Caco-2 (cell line): ENCODE results near the gene R3HDM1. TPM values are rescaled to one million over a fixed set of nuclear protein-coding genes. Genes with fewer than 3 reads are reported as not detected.
"Not testable (repeated sequence)": the region's sequence is repeated elsewhere in the genome, so short reads cannot be mapped to it uniquely, and the experiment has no call there.

Source experiments
- BruUV-seq: library from RNA; stranded (reverse); fragments of 400-500 nt; replicated peaks from 2 replicates; lab custom pipeline; 2021; lab: Mats Ljungman, UMichigan
- CTCF ChIA-PET: fragments of 300-600 bp; sonication (Branson Sonifier 250); formaldehyde crosslinking; loops from one replicate; lab custom pipeline; 2022; ENCODE audit warnings: antibody characterized with exemption; lab: Charles Lee
- POLR2A ChIA-PET: fragments of 300-600 bp; sonication (Branson Sonifier 250); formaldehyde crosslinking; loops from one replicate; lab custom pipeline; 2022; ENCODE audit warnings: antibody characterized with exemption; lab: Charles Lee
- DNase-seq, 2 experiments: peaks; one replicate each; pipeline versions ENCODE4 v3.0.0 to v3.0.0-alpha.2; 2020 to 2022
- H3K27me3 ChIP-seq: replicated peaks from 2 replicates; pipeline ENCODE4 v1.6.0; 2011; ENCODE audit warnings: low read length; ENCODE audit not compliant: control insufficient read depth, insufficient read depth
- H3K36me3 ChIP-seq: 2 replicates; pipeline ENCODE4 v1.5.1; 2011; ENCODE audit warnings: low read length; ENCODE audit not compliant: control insufficient read depth, insufficient read depth
- H3K4me1 ChIP-seq: fragments of 250-450 bp; sonication (Bioruptor Pico); 2 replicates; pipeline ENCODE4 v1.5.1; 2020; ENCODE audit warnings: mild to moderate bottlenecking
- H3K4me3 ChIP-seq: 2 replicates; pipeline ENCODE4 v1.5.1; 2011; ENCODE audit warnings: low read depth, mild to moderate bottlenecking, control low read depth, low read length
- H3K9me3 ChIP-seq: fragments of 250-450 bp; sonication (Bioruptor Pico); 2 replicates; pipeline ENCODE4 v1.5.1; 2020; ENCODE audit warnings: mild to moderate bottlenecking, moderate library complexity
- H3K27ac Mint-ChIP-seq: one replicate; pipeline ENCODE4 v1.8.0; 2022; ENCODE audit warnings: mixed read lengths; ENCODE audit not compliant: unreplicated experiment
- H3K27me3 Mint-ChIP-seq: one replicate; pipeline ENCODE4 v1.8.0; 2022; ENCODE audit warnings: mixed read lengths; ENCODE audit not compliant: insufficient read depth, unreplicated experiment
- H3K36me3 Mint-ChIP-seq: one replicate; pipeline ENCODE4 v1.8.0; 2022; ENCODE audit warnings: mild to moderate bottlenecking, mixed read lengths; ENCODE audit not compliant: insufficient read depth, unreplicated experiment
- H3K4me1 Mint-ChIP-seq: one replicate; pipeline ENCODE4 v1.8.0; 2022; ENCODE audit warnings: low read depth, mixed read lengths; ENCODE audit not compliant: unreplicated experiment
- H3K4me3 Mint-ChIP-seq: one replicate; pipeline ENCODE4 v1.8.0; 2022; ENCODE audit warnings: mild to moderate bottlenecking, moderate library complexity, mixed read lengths; ENCODE audit not compliant: unreplicated experiment
- H3K9me3 Mint-ChIP-seq: one replicate; pipeline ENCODE4 v1.8.0; 2022; ENCODE audit warnings: mixed read lengths; ENCODE audit not compliant: unreplicated experiment
- CTCF ChIP-seq, 2 experiments: fragments of 200-600 bp in 1 of 2; IDR thresholded peaks; 1 replicate in 1 of 2; 2 replicates in 1 of 2; pipeline versions ENCODE4 v1.5.1 to v1.8.0; 2011 to 2022; ENCODE audit warnings: antibody characterized with exemption in 1 of 2, control low read depth in 1 of 2, inconsistent platforms in 1 of 2, low read depth in 1 of 2, low read length in 1 of 2, mild to moderate bottlenecking in 1 of 2, moderate library complexity in 1 of 2; ENCODE audit not compliant: insufficient read depth in 1 of 2, severe bottlenecking in 1 of 2, unreplicated experiment in 1 of 2
- intact Hi-C: fragments of 100-400 bp; cut with micrococcal nuclease; formaldehyde crosslinking; loops from one replicate; pipeline ENCODE4 v1.10.0; 2022; ENCODE audit not compliant: unreplicated experiment
- total RNA-seq: library from RNA; stranded (reverse); gene quantifications from 2 replicates; pipeline ENCODE4 v1.2.3, GENCODE V29; 2022

The R3HDM1 gene
- total RNA-seq, 1 experiment from 2014 or later: 44.4 TPM

DNA sequence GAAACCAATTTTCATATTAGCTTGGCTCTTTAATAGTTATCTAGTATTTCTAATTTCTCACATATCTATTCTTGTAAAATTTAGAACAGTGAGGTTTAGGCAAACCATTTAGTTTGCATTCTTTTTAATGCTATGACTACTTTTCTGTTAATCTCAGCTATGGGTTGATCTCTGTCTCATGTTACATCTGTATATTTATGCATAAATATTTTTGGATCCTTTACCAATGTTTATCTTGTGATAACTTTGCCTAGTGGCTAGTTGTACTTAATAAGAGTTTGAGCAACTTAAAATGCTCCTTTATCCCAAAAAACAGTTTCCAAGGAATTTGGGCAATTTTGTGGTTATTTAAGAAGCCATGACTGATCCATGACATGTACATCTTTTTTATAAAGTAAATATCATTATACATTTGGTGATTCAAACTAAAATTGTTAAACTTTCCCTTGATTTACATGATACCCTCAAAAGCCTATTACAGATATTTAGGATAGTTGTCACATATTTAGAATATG is 86.3 kb downstream of the R3HDM1 start:
- H3K27ac Mint-ChIP-seq: no peak overlapping the region
- Histone ChIP-seq H3K4me3 (no peak overlapping the region), H3K9me3 (no peaks in the 10 kb centered on the region), H3K36me3 (no peaks in the 10 kb centered on the region), H3K27me3 (no peaks in the 10 kb centered on the region), H3K4me1 (no peaks in the 10 kb centered on the region)
- CTCF ChIA-PET: no interaction called here
- no peaks in the 10 kb centered on the region for H3K36me3 Mint-ChIP-seq
- H3K27me3 Mint-ChIP-seq: no peaks in the 10 kb centered on the region
- no peaks in the 10 kb centered on the region for H3K4me1 Mint-ChIP-seq
- intact Hi-C loops: no loop called here
- POLR2A ChIA-PET: no interaction called here
- H3K4me3 Mint-ChIP-seq: no peak overlapping the region
- H3K9me3 Mint-ChIP-seq: no peaks in the 10 kb centered on the region
- no peak for DNase-seq
- BruUV-seq: no TSS peak
- TF ChIP-seq CTCF (IDR thresholded peaks at IDR 0.05; ENCODE audit: insufficient read depth in 1 of 2, low read depth in 1 of 2, low read length in 1 of 2, severe bottlenecking in 1 of 2, unreplicated experiment in 1 of 2): no peak

- peaks cover under 1% of the 10 kb centered on the region; the same call in 1 of the 2 replicates for H3K4me1 ChIP-seq
- ChIA-PET CTCF (no interaction called here), POLR2A (no interaction called here)
- Mint-ChIP-seq H3K27me3 (no peaks in the 10 kb centered on the region), H3K4me3 (no peak overlapping the region), H3K9me3 (no peaks in the 10 kb centered on the region), H3K27ac (no peak overlapping the region), H3K36me3 (no peaks in the 10 kb centered on the region), H3K4me1 (peaks cover 11% of the 10 kb centered on the region)
- intact Hi-C loops: no loop called here
- no peak for DNase-seq
- H3K27me3 ChIP-seq: no peaks in the 10 kb centered on the region
- H3K9me3 ChIP-seq: no peaks in the 10 kb centered on the region
- TF ChIP-seq CTCF (IDR thresholded peaks at IDR 0.05; ENCODE audit: insufficient read depth in 1 of 2, low read depth in 1 of 2, low read length in 1 of 2, severe bottlenecking in 1 of 2, unreplicated experiment in 1 of 2): no peak
- H3K36me3 ChIP-seq: no peaks in the 10 kb centered on the region
- no peak overlapping the region for H3K4me3 ChIP-seq
- no TSS peak for BruUV-seq
Measured at GRCh38 chr2:135620198-135620597, 88.9 kb downstream of the R3HDM1 start.

DNA sequence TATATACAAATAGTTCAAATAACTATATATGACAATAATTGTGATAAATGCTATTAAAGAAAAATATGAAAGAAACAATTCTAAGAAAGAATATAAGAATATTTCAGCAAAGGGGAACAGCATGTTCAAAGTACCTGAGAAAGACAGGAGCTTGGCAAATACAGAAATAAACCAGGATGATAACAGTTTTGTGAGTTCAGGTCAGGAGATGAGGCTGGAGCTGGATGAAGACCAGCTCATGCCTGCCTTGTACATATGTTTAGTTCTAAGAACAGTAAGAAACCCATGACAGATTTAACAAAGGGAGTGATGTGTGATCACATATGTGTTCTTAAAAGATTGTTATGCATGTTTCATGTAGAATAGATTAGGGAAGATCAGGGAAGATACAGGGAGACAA is 98.2 kb downstream of the R3HDM1 start:
- BruUV-seq: no TSS peak
- Mint-ChIP-seq H3K27me3 (no peaks in the 10 kb centered on the region), H3K27ac (no peak overlapping the region), H3K4me1 (peaks cover 11% of the 10 kb centered on the region), H3K4me3 (no peak overlapping the region), H3K36me3 (no peaks in the 10 kb centered on the region), H3K9me3 (no peaks in the 10 kb centered on the region)
- H3K27me3 ChIP-seq: no peaks in the 10 kb centered on the region
- no peak for TF ChIP-seq CTCF (IDR thresholded peaks at IDR 0.05; ENCODE audit: insufficient read depth in 1 of 2, low read depth in 1 of 2, low read length in 1 of 2, severe bottlenecking in 1 of 2, unreplicated experiment in 1 of 2)
- intact Hi-C loops: no loop called here
- no peaks in the 10 kb centered on the region for H3K36me3 ChIP-seq
- ChIA-PET POLR2A (interaction anchor here (0.6 kb wide), 1 partner anchor 99 kb away, joined by 6 read pairs; the partner anchor contains the start of gene ZRANB3), CTCF (no interaction called here)
- peaks cover 7% of the 10 kb centered on the region; the same call in 1 of the 2 replicates for H3K4me1 ChIP-seq
- H3K4me3 ChIP-seq: no peak overlapping the region
- no peaks in the 10 kb centered on the region for H3K9me3 ChIP-seq
- DNase-seq: no peak

GRCh38 chr2:135630034-135630433 is 98.8 kb downstream of the R3HDM1 start:
- H3K4me3 Mint-ChIP-seq, H3K36me3 Mint-ChIP-seq, H3K36me3 ChIP-seq, BruUV-seq, H3K9me3 Mint-ChIP-seq, H3K9me3 ChIP-seq, H3K4me1 Mint-ChIP-seq, intact Hi-C loops, DNase-seq, H3K27ac Mint-ChIP-seq, H3K4me1 ChIP-seq, H3K27me3 Mint-ChIP-seq, CTCF ChIA-PET, H3K27me3 ChIP-seq, H3K4me3 ChIP-seq: not testable (repeated sequence)
- POLR2A ChIA-PET: interaction anchor here (0.6 kb wide), 1 partner anchor 99 kb away, joined by 6 read pairs; the partner anchor contains the start of gene ZRANB3
